GM21528 (cell line): Measurements from ENCODE around the gene PRAMEF10.
"Not testable (repeated sequence)": the region's sequence is repeated elsewhere in the genome, so short reads cannot be mapped to it uniquely, and the experiment has no call there.

Experiments
- ATAC-seq: cut with Tn5 transposase; IDR thresholded peaks from one replicate; pipeline ENCODE4 v1.9.1; 2021; ENCODE audit warnings: mild to moderate bottlenecking, moderate library complexity; ENCODE audit not compliant: unreplicated experiment, low FRiP score

The PRAMEF10 gene

GRCh38 chr1:12898170-12898569, at the start of gene PRAMEF10:
Gene PRAMEF10, minus strand, starts transcription at chr1:12898270. Its CDS starts 2,423 bp downstream, at chr1:12895847.
- not testable (repeated sequence) for ATAC-seq

GRCh38 chr1:12947480-12947879, 49.4 kb upstream of the PRAMEF10 start, which contains the start of gene PRAMEF6:
Gene PRAMEF6, minus strand, starts transcription at chr1:12947580. Its CDS starts 5,062 bp downstream, at chr1:12942518.
- ATAC-seq = not testable (repeated sequence)

- ATAC-seq = not testable (repeated sequence)
These were observed 26.3 kb upstream of the PRAMEF10 start for GRCh38 chr1:12924368-12924767.

- ATAC-seq = not testable (repeated sequence)
These were observed 23.7 kb upstream of the PRAMEF10 start for GRCh38 chr1:12921749-12922148.

- ATAC-seq = not testable (repeated sequence)
These were observed 18.2 kb upstream of the PRAMEF10 start, which contains the start of gene PRAMEF7 for GRCh38 chr1:12916310-12916709. Gene PRAMEF7, plus strand, starts transcription at chr1:12916610. Its CDS starts 1,083 bp downstream, at chr1:12917693.

GRCh38 chr1:12903793-12904572, 5.9 kb upstream of the PRAMEF10 start:
- not testable (repeated sequence) for ATAC-seq

GRCh38 chr1:12899186-12899585, 1.1 kb upstream of the PRAMEF10 start:
- ATAC-seq = not testable (repeated sequence)

- ATAC-seq = not testable (repeated sequence)
These were observed 12.0 kb downstream of the PRAMEF10 start, which contains the start of gene PRAMEF4 for GRCh38 chr1:12886101-12886500. Gene PRAMEF4, minus strand, starts transcription at chr1:12886201. Its CDS starts 2,807 bp downstream, at chr1:12883394.

GRCh38 chr1:12878453-12878852, 19.6 kb downstream of the PRAMEF10 start:
- ATAC-seq = not testable (repeated sequence)

- not testable (repeated sequence) for ATAC-seq
These were observed 34.8 kb downstream of the PRAMEF10 start for GRCh38 chr1:12863131-12863880.

GRCh38 chr1:12856786-12857185, 41.3 kb downstream of the PRAMEF10 start, which contains the start of gene PRAMEF2:
Gene PRAMEF2, plus strand, starts transcription at chr1:12857086. Its CDS starts 1,924 bp downstream, at chr1:12859010.
- not testable (repeated sequence) for ATAC-seq

- ATAC-seq = no peak
These were observed 46.3 kb downstream of the PRAMEF10 start for GRCh38 chr1:12851779-12852178.

GRCh38 chr1:12848620-12849019, 49.5 kb downstream of the PRAMEF10 start, which contains the start of gene HNRNPCL1:
Gene HNRNPCL1, minus strand, starts transcription at chr1:12848720. Its CDS starts 431 bp downstream, at chr1:12848289.
- not testable (repeated sequence) for ATAC-seq
